Measurements from ENCODE around the gene SYTL4.
A peak's percentile ranks its signal among the peaks of the same experiment; 100 is the strongest.

DNA sequence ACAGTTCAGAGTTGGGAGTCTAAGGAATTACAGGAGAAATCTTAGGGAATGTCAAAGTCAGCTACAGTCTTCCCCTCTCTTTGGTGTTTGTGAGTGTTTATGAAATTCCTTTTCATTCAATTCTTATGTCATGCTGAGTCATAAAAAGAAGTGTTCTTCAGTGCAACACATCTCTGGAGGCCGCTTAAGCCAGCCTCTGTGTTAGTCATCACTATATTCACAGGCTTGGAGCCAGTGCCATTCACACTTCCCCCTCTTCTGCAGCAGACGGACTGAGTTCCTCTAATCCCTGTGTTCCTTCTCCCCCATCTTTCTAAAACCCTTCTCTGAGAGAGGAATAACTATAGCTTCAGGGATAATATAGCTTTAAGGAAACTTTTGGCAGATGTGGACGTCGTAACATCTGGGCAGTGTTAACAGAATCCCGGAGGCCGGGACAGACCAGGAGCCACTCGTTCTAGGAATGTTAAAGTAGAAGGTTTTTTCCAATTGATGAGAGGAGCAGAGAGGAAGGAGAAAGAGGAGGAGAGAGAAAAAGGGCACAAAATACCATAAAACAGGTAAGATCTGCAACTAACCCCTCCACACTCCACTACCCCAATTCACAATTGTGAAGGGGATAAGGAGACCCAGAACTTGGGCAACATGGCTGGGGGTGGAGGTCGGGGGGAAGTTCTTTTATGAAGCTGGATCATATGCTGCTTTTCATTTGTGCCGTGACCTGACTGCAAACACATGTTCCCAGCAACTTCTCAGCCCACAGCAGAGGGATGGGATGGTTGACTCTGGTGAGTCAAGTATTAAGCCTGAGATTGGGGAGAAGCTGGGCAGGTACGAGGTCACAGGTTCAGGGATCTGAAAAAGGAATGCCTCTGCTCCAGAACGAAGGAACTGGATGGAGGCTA lies 87.7 kb downstream of the SYTL4 start, which contains the start of gene SRPX2:
- peak; percentile 52 to 86 for TF ChIP-seq POLR2AphosphoS5 (IDR thresholded peaks at IDR 0.05)
- TF ChIP-seq, protein P1, sequence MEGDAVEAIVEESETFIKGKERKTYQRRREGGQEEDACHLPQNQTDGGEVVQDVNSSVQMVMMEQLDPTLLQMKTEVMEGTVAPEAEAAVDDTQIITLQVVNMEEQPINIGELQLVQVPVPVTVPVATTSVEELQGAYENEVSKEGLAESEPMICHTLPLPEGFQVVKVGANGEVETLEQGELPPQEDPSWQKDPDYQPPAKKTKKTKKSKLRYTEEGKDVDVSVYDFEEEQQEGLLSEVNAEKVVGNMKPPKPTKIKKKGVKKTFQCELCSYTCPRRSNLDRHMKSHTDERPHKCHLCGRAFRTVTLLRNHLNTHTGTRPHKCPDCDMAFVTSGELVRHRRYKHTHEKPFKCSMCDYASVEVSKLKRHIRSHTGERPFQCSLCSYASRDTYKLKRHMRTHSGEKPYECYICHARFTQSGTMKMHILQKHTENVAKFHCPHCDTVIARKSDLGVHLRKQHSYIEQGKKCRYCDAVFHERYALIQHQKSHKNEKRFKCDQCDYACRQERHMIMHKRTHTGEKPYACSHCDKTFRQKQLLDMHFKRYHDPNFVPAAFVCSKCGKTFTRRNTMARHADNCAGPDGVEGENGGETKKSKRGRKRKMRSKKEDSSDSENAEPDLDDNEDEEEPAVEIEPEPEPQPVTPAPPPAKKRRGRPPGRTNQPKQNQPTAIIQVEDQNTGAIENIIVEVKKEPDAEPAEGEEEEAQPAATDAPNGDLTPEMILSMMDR (IDR thresholded peaks at IDR 0.05), result no peak
